AG09319 (cell line): Measurements from ENCODE around the gene KYAT1.

Experiments
- DNase-seq: peaks from one replicate; pipeline ENCODE4 v3.0.0-alpha.2; 2010; ENCODE audit warnings: low read depth; ENCODE audit errors: extremely low read depth
- TF ChIP-seq, protein P1 (sequence below): IDR thresholded peaks from 2 replicates; pipeline ENCODE4 v1.5.1; 2011; ENCODE audit warnings: low read depth, mild to moderate bottlenecking, inconsistent platforms, low read length, moderate library complexity

The KYAT1 gene

DNA sequence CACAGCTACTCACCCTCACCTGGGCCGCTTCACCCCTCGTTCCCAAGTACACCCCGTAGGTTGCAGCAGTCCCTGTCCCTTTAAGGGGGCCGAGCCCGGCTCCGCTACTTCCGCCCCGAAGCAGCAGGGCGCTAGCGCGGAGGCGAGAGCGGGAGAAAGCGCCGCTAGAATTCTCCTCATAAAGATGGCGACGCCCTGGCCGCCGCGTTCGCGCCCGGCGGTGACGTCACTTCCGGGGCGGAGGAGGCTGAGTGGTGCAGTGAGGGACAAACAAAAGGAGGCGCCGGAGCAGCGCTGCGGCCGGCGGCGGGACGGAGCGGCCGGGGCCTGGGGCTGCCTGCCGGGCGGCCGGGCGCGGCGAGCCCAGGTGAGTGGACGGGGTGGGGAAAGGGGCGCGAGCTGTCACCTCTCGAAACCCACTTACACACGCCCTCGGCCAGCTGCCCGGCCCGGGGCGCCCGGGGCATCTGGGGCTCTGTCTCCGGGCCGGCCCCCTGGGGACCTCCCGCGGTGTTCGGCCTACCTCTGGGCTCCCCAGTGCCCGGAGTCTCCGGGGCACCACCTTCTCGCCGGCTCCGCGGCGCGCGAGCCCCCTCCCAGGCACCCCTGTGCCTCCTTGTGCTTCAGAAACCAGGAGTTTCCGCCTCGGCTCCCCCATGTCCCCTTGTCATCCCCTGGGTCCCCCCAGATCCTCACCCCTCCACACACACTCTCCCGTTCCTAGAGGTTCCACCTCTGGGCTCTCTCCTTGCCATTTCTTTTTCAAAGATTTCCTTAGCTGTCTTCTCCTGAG is at the start of gene KYAT1, which contains the start of gene LRRC8A:
Gene KYAT1 (minus strand): TSS at position 67 of the 793 bp plus-strand sequence. CDS start 36,545 bp downstream, outside the sequence.
Gene LRRC8A (plus strand): TSS at position 250 of the 793 bp plus-strand sequence. CDS start 25,032 bp downstream, outside the sequence.
- TF ChIP-seq, protein P1, sequence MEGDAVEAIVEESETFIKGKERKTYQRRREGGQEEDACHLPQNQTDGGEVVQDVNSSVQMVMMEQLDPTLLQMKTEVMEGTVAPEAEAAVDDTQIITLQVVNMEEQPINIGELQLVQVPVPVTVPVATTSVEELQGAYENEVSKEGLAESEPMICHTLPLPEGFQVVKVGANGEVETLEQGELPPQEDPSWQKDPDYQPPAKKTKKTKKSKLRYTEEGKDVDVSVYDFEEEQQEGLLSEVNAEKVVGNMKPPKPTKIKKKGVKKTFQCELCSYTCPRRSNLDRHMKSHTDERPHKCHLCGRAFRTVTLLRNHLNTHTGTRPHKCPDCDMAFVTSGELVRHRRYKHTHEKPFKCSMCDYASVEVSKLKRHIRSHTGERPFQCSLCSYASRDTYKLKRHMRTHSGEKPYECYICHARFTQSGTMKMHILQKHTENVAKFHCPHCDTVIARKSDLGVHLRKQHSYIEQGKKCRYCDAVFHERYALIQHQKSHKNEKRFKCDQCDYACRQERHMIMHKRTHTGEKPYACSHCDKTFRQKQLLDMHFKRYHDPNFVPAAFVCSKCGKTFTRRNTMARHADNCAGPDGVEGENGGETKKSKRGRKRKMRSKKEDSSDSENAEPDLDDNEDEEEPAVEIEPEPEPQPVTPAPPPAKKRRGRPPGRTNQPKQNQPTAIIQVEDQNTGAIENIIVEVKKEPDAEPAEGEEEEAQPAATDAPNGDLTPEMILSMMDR, result no peak
- DNase-seq, result peak; percentile 81

DNA sequence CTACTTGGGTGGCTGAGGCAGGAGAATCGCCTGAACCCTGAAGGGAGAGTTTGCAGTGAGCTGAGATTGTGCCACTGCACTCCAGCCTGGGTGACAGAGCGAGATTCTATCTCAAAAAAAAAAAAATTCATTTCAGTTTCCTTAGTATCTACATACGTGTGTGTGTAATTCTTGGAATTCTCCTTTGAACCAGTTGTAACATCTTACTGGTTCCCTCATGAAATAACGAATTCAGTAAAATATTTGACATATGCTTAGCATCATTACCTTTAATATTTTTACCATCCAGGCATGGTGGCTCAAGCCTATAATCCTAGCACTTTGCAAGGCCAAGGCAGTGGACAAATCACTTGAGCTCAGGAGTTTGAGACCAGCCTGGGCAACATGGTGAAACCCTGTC is 47.8 kb upstream of the KYAT1 start:
- no peak for DNase-seq
- TF ChIP-seq, protein P1, result no peak

DNA sequence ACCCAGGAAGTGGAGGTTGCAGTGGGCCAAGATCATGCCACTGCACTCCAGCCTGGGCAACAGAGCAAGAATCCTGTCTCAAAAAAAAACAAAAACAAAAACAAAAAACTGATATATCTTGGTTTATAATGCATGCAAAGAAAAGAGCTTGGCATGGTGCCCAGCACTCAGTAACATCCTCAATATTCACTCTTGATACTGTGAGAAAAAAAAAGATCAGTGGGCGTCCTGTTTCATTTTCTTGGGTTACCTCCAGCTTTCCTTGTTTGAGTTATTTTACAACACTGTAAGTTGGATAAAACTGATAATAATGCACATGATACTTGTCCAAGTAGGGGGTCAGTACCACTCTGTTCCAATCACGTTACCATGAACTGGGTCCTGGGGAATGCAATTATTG is 46.9 kb upstream of the KYAT1 start:
- DNase-seq, result no peak
- TF ChIP-seq, protein P1, result no peak

DNA sequence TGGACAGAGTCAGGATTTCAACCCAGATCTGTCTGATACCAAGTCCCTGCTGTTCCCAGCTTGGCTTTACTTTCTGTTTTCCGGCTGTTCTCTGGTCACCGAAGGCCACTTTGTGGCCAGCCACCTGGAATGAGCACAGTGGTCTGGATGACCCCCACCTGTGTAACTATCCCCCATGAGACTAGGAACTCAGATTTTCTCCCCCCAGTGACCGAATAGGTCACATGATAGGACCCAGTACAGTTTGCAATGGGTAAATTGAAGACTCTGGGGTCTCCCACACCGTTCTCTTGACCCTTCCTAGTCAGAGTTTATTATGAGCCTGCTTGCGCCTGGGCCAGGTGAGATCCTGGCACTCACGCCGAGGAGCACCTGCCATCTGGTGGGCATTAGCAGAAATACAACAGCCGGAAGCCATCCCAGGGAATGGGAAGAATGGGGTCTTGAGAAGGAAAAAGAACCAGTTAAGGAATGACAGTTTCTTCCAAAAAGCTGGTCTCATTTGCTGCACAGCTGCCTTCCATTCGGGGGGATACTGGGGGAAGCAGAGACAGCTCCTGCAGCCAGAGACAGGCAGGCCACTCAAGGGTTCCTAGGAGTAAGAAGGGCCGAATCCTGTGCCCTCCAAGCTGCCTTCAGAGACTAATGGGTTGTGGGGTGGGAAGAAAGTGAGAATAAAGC is 46.1 kb upstream of the KYAT1 start:
- no peak for DNase-seq
- TF ChIP-seq, protein P1, result peak; percentile 86

DNA sequence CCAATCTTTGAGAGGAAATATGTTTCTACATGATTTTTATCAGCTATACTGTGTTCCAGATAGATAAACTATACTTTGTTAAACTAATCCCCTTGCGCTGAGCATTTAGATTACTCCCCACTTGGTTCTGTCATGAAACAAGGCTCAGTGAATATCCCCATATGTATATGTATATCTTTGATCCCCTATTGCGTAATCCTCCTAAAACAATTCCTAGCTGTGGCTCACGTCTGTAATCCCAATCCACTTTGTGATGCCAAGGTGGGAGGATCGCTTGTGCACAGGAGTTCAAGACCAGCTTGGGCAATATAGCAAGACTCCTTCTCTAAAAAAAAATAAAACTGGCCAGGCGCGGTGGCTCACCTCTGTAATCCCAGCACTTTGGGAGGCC is 41.7 kb upstream of the KYAT1 start:
- DNase-seq, result no peak
- TF ChIP-seq, protein P1, result no peak

DNA sequence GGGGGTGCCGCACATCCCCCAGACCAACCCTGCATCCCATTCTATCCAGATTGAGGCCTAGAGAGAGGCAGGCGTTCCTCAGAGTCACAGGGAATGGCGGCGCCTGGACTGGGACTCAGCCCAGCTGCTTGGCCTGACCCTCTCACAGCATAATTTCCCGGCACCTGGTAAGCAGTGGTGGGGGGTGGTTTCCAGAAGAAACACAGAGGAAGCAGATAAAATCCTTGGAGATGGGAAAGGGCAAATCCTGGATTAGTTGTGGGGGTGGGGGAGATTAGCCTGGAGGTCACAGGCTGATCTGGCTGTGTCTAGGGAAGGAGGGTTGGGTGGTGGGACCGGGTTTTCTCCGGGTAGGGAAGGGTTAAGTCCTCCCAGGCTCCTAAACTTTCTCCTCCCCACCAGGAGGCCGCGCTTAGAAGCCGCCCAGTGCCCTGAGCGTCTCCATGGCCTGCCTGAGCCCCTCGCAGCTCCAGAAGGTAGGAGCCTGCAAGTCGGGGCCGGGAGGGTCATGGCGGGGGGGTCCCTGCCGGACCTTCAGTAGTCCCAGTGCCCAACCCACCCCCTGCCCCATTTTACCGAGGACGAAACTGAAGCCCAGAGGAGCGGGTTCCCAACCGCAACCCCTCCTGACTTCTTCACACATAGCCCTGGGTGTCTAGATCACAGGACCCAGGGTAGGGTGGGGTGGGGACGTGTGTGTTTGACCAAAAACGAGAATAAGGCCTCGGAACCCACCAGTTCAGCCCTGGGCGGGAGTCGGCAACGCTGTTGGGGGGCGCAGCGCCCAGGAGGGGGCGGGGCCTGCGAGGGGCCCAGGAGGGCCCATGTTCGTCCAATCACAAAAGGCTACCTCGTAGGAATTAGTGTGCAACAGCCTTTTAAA is 40.4 kb upstream of the KYAT1 start:
- DNase-seq, result no peak
- TF ChIP-seq, protein P1, result no peak
